ENCODE data around the gene S100A7.

The S100A7 gene

DNA sequence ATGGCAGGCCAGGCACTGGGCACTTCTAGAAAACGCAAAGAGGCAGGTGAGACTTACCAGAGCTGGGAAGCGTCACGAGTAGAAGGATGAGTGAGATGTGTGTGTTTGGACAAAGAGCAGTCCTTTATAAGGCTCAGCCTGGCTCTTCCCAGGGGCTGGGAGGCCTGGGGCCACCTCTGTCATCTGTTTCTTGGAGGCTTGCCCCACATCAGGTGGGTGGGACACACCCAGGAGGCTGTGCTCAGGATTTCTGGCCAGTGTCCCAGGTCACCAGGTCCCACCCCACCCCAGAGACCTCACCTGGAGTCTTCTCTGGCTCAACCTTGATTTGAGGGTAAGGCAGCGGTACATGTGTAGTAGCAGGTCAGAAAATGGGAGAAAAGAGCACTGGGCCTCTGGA, at the start of gene S100A7:
Gene S100A7 (minus strand): TSS at position 101 of the 400 bp plus-strand sequence. CDS start 1,638 bp downstream, outside the sequence.
- H3K9me3 ChIP-seq (ENCODE audit: severe bottlenecking), result no peaks in the 10 kb centered on the region
- DNase-seq, result no peak
- peaks cover 74% of the 10 kb centered on the region for H3K27me3 ChIP-seq (ENCODE audit: insufficient read depth, low read depth, severe bottlenecking)
- H3K4me3 ChIP-seq (ENCODE audit: low read depth, low read length), result no peak within 1 kb of the TSS
- H3K27ac ChIP-seq, result no peak within 1 kb of the TSS
- TF ChIP-seq, protein P1, sequence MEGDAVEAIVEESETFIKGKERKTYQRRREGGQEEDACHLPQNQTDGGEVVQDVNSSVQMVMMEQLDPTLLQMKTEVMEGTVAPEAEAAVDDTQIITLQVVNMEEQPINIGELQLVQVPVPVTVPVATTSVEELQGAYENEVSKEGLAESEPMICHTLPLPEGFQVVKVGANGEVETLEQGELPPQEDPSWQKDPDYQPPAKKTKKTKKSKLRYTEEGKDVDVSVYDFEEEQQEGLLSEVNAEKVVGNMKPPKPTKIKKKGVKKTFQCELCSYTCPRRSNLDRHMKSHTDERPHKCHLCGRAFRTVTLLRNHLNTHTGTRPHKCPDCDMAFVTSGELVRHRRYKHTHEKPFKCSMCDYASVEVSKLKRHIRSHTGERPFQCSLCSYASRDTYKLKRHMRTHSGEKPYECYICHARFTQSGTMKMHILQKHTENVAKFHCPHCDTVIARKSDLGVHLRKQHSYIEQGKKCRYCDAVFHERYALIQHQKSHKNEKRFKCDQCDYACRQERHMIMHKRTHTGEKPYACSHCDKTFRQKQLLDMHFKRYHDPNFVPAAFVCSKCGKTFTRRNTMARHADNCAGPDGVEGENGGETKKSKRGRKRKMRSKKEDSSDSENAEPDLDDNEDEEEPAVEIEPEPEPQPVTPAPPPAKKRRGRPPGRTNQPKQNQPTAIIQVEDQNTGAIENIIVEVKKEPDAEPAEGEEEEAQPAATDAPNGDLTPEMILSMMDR (IDR thresholded peaks at IDR 0.05; ENCODE audit: low read depth, low read length), result no peak
- no peaks in the 10 kb centered on the region for H3K36me3 ChIP-seq

DNA sequence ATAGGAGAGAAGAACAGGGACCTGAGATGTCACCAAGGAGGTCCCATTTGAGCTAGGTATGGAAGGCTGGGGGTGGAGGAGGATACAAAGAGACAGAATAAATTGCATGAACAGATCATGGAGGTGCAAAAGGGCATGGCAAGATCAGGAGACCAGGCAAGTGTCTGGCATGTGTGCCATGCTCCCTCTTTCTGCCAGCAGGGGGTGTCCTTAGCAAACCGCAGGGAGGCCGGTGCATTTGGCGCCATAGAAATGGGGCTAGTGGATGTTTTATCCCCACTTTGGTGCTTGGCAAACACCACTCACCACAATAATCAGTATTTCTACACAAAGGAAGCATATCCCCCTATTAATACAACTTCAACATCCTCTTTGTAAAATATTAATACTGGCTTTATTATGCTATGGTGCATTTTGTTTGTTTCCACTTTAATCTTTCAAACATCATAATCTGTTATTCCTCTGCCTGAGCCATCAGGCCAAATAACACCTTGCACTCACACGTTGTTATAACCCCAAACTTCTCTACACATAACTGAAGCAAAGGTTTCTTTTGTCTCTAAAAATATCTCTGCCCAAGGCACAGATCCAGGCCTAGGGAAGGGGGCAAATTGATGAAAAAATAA, 49.4 kb upstream of the S100A7 start:
- Histone ChIP-seq H3K4me3 (ENCODE audit: low read depth, low read length) (no peak overlapping the region), H3K27ac (no peak overlapping the region), H3K9me3 (ENCODE audit: severe bottlenecking) (no peaks in the 10 kb centered on the region), H3K27me3 (ENCODE audit: insufficient read depth, low read depth, severe bottlenecking) (no peaks in the 10 kb centered on the region), H3K36me3 (no peaks in the 10 kb centered on the region)
- DNase-seq, result peak; percentile 93
- TF ChIP-seq, protein P1 (IDR thresholded peaks at IDR 0.05; ENCODE audit: low read depth, low read length), result peak; percentile 100

DNA sequence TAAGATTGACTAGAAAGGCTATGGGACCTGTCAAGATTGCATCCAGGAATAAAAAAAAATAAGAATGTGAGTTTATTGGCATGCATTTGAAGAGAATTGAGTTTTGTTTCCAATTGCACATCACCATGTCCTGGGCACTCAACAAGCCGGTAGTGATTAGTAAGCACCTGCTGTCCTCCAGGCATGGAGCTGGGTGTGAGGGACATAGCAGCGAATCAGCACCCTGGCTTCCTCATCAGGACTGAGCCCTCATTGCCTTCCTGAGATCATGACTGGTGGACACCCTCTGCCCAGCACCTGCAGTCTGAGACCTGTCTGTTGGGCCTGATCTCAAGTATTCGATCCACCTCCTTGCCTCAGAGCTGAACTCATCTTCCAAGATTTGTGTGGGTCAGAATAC, 48.6 kb upstream of the S100A7 start:
- H3K36me3 ChIP-seq, result no peaks in the 10 kb centered on the region
- no peaks in the 10 kb centered on the region for H3K27me3 ChIP-seq (ENCODE audit: insufficient read depth, low read depth, severe bottlenecking)
- DNase-seq, result peak; percentile 28
- no peak overlapping the region for H3K27ac ChIP-seq
- TF ChIP-seq, protein P1 (IDR thresholded peaks at IDR 0.05; ENCODE audit: low read depth, low read length), result no peak
- H3K4me3 ChIP-seq (ENCODE audit: low read depth, low read length), result no peak overlapping the region
- no peaks in the 10 kb centered on the region for H3K9me3 ChIP-seq (ENCODE audit: severe bottlenecking)

DNA sequence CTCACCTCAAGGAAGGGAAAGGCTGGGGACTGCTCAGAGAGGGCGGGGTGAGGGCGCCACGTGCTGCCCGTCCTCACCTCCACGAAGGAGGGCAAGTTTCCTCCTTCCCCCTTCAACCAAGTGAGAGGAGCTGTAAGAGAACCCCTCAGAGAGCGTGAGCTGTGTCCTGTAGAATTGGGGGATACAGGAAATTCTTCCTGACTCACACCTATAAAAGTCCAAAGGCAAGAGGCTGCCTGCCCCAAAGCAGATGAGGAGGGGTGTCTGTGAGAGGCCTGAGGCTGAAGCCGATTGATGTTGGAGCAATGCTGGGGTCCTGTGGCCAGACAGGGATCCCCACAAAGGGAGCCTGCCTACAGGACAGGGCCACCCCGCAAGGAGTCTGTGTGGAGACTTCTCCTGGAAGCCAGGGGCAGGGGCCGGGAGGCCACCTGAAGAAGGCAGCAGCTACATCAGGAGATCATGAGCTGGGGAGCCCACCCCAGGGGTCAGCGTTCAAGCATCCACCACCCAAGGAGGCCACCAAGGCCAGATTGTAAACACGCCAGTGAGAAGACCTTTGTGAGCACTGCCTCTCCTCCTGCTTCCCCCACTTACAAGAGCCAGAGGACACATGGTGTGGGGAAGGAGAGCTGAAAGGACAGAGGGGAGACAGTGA, 47.6 kb upstream of the S100A7 start:
- peak; percentile 15 for DNase-seq
- H3K27ac ChIP-seq, result no peak overlapping the region
- H3K9me3 ChIP-seq (ENCODE audit: severe bottlenecking), result no peaks in the 10 kb centered on the region
- H3K27me3 ChIP-seq (ENCODE audit: insufficient read depth, low read depth, severe bottlenecking), result no peaks in the 10 kb centered on the region
- H3K4me3 ChIP-seq (ENCODE audit: low read depth, low read length), result no peak overlapping the region
- TF ChIP-seq, protein P1 (IDR thresholded peaks at IDR 0.05; ENCODE audit: low read depth, low read length), result no peak
- no peaks in the 10 kb centered on the region for H3K36me3 ChIP-seq

DNA sequence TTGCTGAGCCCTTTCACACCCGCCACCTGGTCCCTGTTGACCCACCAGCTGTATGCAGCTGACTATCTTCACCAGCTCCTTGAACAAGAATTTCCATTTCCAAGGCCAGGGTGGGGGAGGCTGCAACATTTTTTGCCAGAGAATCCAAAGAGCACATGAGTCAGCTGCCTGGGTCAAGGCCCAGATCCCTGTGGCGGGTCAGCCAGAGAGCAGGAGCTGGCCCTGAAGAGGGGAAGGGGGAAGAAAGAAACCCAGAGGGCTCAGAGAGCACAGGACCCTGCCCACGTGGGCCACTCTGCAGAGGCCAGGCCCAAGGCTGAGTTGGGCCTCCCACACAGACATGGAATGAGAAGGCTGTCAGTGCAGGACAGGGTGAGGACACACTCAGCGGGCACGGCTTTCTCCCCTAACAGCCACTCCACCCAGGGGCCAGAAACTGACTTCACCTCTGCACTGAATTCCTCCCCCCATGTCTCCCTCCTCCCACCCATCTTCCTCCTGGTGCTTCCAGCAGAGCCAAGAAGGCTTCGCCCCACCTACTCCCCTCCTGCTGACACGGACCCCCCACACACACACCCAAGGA, 46.5 kb upstream of the S100A7 start:
- no peaks in the 10 kb centered on the region for H3K9me3 ChIP-seq (ENCODE audit: severe bottlenecking)
- no peaks in the 10 kb centered on the region for H3K27me3 ChIP-seq (ENCODE audit: insufficient read depth, low read depth, severe bottlenecking)
- H3K27ac ChIP-seq, result no peak overlapping the region
- H3K36me3 ChIP-seq, result no peaks in the 10 kb centered on the region
- TF ChIP-seq, protein P1 (IDR thresholded peaks at IDR 0.05; ENCODE audit: low read depth, low read length), result no peak
- no peak overlapping the region for H3K4me3 ChIP-seq (ENCODE audit: low read depth, low read length)
- no peak for DNase-seq

All from WERI-Rb-1 (cell line).